GM20431 (cell line): ENCODE results near the gene ENO3.

Source experiments
- in situ Hi-C: fragments of 300-500 bp; cut with MseI, MboI; formaldehyde crosslinking; loops from one replicate; pipeline ENCODE4 v1.15.0; 2020; ENCODE audit warnings: low sequenced_read_pairs; ENCODE audit not compliant: unreplicated experiment

ENO3 gene

DNA sequence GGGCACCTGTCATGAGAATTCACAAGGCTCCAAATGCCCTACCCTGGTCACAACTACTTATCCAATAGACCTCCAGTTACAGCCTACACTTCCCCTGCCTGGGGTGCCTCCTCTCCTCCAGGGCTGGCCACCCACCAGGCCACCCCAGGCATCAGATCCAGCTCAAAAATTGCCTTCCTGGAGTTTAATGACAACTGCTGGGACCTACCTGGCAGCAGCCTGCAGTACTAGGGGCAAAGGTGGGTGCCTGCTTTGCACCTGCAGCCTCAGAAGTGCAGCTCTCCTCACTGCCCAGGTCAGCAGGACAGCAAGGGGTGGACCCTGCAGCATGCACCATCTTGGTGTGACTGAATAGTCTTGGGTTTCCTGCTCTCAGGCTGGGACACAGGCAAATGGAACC is 15.3 kb upstream of the ENO3 start:
- in situ Hi-C loops, result no loop called here

DNA sequence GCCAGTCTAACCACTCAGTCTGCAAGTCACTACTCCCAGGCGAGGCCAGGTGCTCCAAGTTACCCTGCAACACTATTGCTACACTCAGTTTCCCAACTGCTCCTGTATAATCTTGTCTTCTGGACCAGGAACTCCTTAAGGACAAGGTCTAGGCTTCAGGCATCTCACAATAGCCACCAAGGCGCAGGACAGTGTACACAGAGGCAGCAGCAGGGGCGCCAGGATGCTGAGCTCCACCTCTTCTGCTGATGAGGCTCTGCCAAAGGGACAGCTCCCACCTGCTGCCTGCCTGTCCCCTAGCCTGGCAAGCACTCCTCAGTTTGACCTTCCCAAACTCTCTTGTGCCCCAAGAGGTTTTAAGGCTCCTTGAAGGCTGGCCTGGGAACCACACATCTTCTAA is 14.5 kb upstream of the ENO3 start:
- in situ Hi-C loops, result no loop called here

DNA sequence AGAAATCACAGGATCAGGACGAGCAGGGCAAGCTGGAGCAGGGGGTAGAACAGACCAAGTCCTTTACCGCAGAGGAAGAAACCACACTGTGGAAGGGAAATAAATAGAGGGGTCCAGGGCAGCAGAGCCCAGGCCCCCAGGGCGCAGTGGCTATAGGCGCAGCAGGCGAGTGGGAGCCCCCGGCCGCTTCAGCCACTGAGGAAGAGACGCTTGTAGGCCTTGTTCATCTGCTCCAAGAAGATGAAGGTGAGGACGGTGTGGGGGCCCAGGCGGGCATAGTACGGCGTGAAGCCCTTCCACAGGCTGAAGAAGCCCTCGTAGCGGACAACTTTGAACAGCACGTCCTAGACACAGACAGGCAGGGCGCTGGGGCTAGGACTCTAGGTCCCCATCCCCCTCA is 13.4 kb upstream of the ENO3 start:
- in situ Hi-C loops, result no loop called here

- in situ Hi-C loops, result no loop called here
These were observed 12.8 kb upstream of the ENO3 start for GRCh38 chr17:4938069-4938491.

DNA sequence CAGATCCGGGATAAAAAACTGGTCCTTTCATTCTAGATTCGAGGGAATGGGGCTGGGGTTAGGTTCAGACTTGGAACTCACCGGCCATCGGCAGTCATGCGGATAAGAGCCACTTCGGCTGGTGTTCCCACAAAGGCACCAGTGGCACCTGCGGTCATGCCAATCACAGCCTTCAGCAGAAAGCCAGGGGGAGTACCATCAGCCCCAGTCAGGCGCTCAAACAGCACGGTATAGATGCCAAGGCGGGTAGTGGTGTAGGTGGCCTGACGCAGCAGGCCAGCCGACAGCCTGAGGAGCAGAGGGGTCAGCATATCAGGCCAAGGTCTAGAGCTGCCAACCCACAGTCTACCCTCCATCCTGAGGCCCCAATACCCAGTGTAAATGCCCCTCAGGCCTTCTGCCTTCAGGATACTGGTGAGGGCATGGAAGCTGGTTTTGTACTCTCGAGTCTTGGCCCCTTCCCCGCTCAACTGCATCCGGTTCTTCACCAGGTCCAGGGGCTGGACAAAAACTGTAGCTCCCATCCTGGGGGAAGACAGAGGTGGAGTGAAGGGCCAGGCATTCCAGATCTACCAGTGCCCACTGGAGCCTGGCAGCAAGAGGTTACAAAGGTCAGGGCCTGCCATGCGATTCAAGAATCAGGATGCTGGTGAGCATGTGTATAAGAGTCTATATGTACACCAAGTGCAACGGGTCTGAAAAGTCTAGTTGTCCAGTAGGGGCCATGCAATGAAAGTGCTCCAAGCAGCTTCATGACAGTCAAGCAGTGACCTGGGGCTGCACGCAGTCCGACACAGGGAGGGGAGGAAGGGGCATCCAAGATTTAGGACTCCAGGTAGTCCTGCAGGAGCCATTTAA is 12.0 kb upstream of the ENO3 start:
- in situ Hi-C loops, result no loop called here

DNA sequence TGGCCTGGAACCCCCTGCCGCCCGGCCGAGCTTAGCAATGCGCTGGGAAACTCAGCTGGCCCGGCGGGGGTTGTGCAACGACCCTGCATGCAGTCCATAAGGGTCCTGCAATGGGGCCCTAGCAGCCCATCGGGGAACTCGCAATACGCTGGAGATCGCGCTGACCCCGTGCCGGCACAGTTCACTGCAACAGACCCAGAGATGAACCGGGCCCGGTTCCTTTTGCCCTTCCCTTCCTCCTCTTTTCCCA is 11.4 kb upstream of the ENO3 start:
- in situ Hi-C loops, result no loop called here

- in situ Hi-C loops, result no loop called here
These were observed 10.9 kb upstream of the ENO3 start, which contains the start of the genes RNF167 and SLC25A11 for GRCh38 chr17:4939796-4940554. TSS of gene RNF167 (plus strand) at chr17:4940268. CDS start at chr17:4940910, 642 bp downstream. TSS of gene SLC25A11 (minus strand) at chr17:4940046. CDS start at chr17:4939910, 136 bp downstream.

DNA sequence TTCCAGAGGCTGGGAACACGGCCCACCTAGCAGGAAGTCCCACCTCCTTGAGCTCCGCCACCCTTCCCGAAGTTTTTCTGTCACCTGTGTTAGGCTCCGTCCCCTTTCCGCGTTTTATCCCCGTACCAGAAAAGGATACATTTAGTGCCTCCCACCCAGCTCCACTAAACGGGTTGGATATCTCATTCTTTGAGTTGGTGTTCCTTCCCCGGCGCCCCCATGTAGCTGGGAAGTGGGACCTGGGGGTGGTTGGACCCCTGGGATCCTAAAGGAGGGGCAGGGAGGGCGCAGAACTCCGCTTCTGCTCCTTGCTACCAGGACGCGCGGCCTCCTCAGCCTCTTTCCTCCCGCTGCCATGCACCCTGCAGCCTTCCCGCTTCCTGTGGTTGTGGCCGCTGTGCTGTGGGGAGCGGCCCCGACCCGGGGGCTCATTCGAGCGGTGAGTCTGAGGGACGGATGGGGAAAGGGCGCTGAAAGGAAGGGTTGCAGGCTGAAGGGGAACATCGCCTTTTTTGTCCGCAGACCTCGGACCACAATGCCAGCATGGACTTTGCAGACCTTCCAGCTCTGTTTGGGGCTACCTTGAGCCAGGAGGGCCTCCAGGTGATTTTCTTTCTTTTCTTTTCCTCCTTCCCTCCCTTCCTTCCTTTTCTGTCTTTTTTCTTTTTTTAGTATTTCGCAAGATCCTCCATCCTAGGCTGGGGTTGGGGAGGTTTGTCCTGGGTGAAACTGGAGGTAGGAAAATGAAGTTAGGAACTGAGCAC is 10.2 kb upstream of the ENO3 start:
- in situ Hi-C loops, result no loop called here

DNA sequence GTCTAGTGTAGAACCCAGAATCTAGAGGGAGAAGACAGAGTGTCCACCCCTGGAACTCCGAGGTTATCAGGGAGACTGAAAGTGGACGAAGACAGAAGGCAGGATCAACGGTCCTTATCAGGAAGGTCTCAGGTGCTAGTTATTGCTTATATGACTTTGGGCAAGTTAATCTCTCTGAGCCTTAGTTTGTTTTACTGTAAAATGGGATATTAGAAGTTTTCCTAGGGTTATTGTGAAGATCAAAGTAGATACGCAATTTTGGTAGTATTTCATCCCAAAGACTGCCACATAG is 9.7 kb upstream of the ENO3 start:
- in situ Hi-C loops, result no loop called here

DNA sequence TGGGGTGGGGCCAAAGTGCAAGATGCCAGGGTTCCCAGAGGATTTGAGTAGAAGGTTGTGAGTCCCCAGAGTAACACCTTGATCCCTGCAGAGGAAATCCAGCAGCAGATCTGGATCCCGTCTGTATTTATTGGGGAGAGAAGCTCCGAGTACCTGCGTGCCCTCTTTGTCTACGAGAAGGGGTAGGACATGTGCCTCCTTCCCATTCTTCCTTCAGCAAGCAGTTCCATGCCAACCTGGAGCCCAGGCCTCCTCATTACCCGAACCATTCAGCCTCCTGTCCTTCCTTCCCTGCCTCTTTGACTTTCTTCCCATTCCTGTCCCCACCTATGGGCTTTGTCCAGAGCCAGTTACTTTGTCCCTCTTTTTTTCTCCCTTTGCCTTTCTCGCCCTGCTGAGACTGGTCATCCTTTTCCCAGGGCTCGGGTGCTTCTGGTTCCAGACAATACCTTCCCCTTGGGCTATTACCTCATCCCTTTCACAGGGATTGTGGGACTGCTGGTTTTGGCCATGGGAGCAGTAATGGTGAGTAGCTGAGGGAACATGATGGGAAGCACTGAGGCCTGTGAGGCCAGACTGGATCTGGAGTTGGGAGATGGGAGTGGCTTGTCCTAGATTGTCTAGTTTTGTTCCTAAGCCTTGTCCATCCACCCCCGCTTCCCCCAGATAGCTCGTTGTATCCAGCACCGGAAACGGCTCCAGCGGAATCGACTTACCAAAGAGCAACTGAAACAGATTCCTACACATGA is 8.0 kb upstream of the ENO3 start:
- in situ Hi-C loops, result no loop called here

GRCh38 chr17:4944163-4944553 is 6.8 kb upstream of the ENO3 start:
- in situ Hi-C loops, result no loop called here

DNA sequence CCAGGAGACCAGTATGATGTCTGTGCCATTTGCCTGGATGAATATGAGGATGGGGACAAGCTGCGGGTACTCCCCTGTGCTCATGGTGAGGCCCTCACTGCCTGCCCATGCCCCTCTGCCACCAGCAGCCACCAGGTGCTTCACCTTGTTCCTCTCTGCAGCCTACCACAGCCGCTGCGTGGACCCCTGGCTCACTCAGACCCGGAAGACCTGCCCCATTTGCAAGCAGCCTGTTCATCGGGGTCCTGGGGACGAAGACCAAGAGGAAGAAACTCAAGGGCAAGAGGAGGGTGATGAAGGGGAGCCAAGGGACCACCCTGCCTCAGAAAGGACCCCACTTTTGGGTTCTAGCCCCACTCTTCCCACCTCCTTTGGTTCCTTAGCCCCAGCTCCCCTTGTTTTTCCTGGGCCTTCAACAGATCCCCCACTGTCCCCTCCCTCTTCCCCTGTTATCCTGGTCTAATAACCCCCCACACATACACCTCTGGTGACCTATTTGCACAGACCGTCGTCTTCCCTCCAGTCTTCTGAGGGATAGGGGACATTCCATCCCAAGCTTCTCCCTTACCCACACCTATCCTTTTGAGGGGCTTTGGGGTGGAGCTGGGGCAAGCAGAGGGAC is 6.3 kb upstream of the ENO3 start:
- in situ Hi-C loops, result no loop called here

DNA sequence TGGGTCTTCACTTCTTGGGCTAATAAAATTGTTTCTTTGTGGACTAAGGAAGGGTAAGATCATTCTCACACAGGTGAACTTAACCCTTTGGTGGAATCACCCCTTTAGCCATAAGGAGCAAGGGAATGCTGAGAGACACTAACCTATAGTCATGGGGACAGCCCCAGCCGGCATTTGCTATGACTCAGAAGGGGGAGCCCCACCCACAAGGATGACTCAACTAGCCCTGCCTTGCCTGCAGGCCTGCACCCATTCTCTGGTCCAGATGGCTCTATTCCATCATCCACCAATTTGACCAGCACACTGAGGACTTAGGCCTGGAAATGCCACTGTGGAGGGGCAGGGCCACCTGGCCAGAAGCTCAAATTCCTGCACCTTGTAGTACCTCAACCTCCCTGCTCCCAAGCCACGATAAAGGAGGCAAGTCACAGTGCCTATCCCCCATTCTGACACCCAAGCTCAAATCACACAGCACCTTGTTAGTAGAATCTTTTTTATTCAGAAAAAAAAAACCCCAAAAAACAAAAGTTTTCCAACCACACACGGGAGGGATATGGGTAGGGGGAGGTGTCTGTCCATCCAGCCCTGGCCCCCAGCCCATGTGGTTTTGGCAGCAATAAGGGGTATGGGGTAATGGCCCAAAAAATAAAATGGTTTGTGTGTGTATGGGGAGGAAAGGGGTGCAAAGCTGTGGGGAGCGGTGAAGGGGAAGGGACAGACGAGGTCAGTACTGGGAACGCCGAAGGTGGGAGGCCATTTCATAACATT is 5.6 kb upstream of the ENO3 start:
- in situ Hi-C loops, result no loop called here

GRCh38 chr17:4945944-4946280 is 5.0 kb upstream of the ENO3 start:
- in situ Hi-C loops, result no loop called here

DNA sequence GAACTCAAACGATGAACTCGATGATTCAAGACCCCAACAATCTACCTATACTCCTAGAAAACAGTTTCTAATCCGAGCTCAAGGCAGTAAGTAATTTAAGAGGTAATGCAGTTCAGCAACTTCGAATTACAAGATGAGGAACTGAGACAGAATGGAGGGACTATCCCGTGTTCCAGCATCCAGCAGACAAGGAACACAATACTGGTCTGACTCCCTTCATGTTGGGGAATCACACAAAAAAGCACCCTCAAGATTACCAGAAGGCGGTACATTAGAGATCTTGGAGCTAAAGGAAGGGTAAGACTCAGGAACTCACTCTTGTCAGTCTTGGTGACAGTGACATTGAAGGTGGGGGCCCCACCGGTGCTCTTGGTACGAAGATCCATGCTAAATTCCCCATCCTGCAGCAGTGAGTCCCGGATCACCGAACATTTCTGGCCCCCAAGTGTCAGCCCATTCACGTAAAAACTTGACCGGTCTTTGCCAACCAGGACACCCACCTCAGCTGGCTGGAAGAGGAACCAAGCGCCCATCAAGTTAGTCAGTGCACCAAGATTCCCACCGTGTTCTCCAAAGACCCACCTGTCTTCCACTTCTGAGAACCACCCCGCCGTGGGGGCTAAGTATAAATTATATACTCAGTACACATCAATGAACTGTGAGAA is 4.5 kb upstream of the ENO3 start:
- in situ Hi-C loops, result no loop called here

DNA sequence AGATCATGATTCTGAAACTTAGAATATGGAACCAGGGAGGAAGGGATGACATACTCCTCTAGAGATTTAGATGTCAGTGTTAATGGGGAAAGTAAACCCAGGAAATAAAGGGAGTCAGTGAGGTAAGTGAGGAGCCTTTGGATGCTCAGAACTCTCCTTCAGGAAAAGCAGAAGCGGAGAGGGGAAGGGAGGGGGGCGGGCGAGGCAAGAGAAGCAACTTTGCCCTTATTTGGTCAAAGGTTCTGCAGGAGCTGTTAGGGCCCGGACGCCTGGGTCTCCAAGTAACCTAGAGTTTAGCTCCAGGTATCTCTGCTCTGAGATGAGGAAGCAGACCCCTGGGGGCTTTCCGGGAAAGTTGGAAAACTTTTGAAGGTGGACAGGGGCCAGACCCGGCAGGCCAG is 3.9 kb upstream of the ENO3 start:
- in situ Hi-C loops, result no loop called here

DNA sequence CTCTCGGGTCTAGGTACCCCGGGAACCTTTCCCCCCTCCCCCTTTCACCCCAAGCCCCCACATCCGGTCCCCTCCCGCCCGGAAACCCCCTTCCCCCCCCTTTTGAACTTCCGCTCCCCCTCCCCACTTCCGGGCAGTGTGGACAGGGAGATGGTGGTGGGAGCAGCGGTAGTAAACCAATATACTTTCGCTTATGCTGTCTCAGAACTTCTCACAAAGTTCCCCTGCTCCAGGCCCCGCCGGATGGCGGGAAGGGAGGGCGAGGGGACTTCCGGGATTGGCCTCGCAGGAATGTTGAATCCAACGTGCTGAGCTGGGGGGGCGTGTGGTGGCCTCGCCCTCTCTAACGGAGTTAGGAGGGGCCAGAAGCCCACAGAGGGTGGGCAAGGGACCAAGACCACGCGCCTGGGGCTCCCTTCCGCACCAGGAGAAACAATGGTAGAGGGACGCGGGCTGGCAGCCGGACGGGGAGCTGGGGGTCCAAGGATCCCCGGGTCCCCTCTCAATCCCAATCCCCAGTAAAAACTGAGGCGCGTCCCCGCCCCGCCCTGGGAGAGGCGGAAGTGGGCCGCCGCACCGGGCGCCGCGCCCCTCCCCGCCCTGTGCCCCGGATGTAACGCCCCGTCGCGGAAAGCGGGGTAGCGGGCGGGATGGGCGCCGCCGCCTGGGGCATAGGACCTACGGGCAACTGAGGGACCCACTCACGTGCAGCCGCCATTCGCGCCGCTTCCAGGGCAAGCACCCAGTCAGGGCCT is 3.3 kb upstream of the ENO3 start:
- in situ Hi-C loops, result no loop called here
